GM10266 (cell line): Measurements from ENCODE around the gene JDP2.

Experiments
- DNase-seq: peaks from one replicate; pipeline ENCODE4 v3.0.0; 2012; ENCODE audit errors: extremely low spot score
- CTCF ChIP-seq: IDR thresholded peaks from 2 replicates; pipeline ENCODE4 v1.5.1; 2012; ENCODE audit warnings: mild to moderate bottlenecking, low read depth; ENCODE audit not compliant: control insufficient read depth, insufficient read depth; ENCODE audit errors: missing control alignments

The JDP2 gene

GRCh38 chr14:75399843-75400775, 27.7 kb upstream of the JDP2 start:
- no peak for DNase-seq
- no peak for TF ChIP-seq CTCF

- no peak for TF ChIP-seq CTCF
- no peak for DNase-seq
Observed at GRCh38 chr14:75401361-75401760, 26.5 kb upstream of the JDP2 start.

- DNase-seq = no peak
- no peak for TF ChIP-seq CTCF
Observed at GRCh38 chr14:75402867-75403413, 24.9 kb upstream of the JDP2 start.

- no peak for TF ChIP-seq CTCF
- no peak for DNase-seq
Observed at GRCh38 chr14:75404847-75405246, 23.0 kb upstream of the JDP2 start.

GRCh38 chr14:75406102-75406501, 21.7 kb upstream of the JDP2 start:
- no peak for TF ChIP-seq CTCF

GRCh38 chr14:75406856-75407255, 21.0 kb upstream of the JDP2 start:
- no peak for DNase-seq
- TF ChIP-seq CTCF = no peak

More at GRCh38 chr14:75406102-75406501, 21.7 kb upstream of the JDP2 start:
- no peak for DNase-seq
